ENCODE data around the gene GABRG3.
"Not testable (repeated sequence)": the region's sequence is repeated elsewhere in the genome, so short reads cannot be mapped to it uniquely, and the experiment has no call there.

Gene GABRG3

DNA sequence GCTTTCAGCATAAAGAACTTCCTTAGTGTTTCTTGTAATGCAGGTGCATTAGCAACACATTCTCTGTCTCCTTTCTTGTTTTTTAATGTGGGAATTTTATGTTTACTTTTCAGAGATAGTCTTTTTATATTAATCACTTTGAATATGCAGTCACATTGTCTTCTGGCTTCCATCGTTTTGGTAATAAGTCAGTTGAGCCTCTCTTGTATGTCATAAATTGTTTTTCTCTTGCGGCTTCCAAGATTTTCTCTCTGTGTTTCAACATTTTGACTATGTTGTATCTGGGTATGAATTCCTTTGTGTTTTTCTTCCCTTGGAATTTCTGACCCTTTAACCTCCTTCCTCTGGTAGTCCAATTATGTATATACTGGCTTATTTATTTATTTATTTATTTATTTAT lies 25.3 kb downstream of the GABRG3 start:
- DNase-seq (ENCODE audit: low read depth in 2 of 2) = no peak

DNA sequence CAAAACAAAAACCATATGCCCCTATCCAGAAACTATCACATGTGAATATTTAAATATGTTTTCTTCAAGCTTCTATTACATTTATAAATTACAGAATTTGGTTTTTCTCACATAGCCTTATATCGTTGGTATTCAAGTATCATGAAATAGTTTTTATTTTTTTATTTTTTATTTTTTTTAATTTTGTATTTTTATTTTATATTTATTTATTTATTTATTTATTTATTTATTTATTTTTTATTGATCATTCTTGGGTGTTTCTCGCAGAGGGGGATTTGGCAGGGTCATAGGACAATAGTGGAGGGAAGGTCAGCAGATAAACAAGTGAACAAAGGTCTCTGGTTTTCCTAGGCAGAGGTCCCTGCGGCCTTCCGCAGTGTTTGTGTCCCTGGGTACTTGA lies 32.0 kb downstream of the GABRG3 start:
- DNase-seq (ENCODE audit: low read depth in 2 of 2) = not testable (repeated sequence)

DNA sequence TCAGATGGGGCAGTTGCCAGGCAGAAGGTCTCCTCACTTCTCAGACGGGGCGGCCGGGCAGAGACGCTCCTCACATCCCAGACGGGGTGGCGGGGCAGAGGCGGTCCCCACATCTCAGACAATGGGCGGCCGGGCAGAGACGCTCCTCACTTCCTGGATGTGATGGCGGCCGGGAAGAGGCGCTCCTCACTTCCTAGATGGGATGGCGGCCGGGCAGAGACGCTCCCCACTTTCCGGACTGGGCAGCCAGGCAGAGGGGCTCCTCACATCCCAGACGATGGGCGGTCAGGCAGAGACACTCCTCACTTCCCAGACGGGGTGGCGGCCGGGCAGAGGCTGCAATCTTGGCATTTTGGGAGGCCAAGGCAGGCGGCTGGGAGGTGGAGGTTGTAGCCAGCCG lies 33.2 kb downstream of the GABRG3 start:
- not testable (repeated sequence) for DNase-seq (ENCODE audit: low read depth in 2 of 2)

DNA sequence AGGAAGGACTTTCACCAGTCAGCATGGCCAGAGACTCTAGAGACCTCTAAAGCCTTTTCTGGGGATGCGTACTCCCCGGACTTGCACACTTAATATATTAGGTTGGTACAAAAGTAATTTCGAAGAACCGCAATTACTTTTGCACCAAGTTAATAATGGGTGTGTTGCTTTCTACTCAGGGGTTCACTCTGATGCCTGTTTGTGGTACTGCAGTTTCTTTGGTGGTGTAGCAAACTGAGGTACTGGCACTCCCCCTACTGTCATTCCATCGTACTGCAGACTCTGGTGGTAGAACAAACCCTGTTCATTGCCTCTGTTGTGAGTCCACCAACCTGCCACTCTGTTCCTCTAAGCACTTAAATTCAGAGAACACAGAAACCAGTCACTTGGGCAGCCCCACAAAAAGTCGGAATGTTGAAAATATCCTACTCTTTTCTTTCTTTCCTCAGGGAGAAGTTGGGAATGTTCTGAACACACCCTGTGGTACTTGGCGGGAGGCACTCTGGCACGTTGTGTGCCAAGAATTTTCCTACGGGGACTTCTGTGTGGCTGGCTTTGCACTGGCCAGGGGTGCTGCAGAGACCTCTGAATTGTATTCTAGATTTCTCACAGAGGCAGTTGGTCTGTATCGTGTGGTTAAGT lies 46.3 kb downstream of the GABRG3 start:
- DNase-seq (ENCODE audit: low read depth in 2 of 2) = peak in 1 of 2 donors; percentile 25

DNA sequence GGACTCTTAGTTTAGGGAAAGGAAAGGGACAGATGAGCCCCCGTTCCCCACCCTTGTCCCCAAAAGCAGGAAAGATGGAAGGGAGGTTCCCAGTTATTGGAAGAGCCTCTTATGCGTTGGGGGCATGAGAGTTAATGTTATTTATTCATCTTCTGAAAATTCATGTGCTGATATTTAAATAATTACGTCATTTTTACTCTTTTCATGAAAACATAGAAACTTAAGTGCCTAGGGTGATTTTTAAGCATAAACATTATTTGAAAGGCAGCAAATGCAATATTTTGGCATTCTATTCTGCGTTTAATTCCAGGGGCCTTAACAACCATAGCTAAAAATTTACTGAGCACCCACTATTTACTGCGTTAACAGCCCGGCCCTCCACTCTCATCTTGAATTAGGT lies 48.7 kb downstream of the GABRG3 start:
- no peak for DNase-seq (ENCODE audit: low read depth in 2 of 2)

DNA sequence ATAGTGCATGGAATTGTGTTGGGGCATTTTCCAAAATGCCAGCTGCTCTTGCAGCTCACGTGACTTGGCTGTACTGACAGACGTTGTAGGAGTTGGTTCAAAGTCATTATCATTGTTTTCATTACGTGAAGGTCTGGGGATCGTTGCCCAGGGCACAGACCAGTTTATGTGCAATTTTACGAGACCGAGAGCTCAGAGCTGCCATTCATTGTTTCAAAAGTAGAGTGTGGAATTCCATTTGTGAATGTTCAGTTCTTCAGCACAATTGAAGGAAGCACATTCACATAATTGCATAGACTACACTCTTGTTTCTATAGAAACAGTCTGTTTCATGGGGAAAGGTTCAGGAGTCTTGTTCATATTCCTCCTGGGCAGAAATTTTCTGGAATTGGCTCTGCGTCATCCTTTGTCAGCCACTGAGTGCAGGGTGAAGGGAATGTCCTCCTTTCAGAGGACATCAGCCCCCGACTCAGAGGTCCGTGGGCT lies 54.5 kb downstream of the GABRG3 start:
- no peak for DNase-seq (ENCODE audit: low read depth in 2 of 2)

DNA sequence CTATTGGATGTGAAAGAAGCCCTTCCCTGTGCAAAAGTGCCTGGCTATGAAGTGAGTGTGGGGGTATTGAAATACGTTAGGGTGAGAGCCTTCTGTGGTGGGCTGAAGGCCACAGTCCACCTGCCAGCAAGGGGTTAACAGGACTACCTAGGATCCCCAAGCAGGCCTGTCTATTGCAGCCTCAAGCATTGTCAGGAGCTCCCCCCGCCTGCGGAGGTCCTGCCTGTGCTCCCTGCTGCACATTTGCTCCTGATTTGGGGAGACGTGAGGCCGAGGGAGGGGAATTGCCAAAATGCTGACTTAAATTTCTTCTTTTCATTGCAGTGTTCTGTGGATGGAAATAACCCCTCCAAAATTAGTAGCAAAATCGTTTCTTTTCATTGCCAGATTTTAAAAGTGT lies 56.2 kb downstream of the GABRG3 start:
- no peak for DNase-seq (ENCODE audit: low read depth in 2 of 2)

DNA sequence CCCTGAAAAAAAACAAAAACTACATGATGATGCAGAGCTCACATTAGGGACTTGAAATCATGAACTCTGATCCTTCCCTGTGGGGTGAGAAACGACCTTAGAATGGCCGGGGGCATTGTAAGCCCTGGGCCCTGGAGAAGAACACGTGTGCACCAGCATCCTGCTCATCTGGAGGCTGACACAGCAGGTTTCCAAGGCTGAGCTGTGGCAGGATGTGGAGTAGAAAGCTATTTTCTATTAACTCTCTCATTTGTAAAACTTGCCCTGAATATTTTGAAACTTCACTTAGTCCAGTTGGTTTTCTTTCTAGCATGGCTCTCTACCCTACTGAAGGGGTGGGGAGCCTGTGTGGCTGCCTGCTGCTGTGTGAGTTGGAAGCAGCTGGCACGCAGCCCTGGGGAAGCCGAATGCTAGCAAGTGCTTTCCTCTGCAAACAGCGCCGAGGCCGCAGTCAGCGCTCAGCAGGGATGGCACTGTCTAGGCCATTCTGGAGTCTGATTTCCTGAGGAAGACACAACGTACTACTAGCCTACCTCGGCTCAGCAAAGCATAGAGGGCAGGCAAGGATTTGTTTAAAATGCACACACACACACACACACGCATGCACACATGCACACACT lies 58.0 kb downstream of the GABRG3 start:
- DNase-seq (ENCODE audit: low read depth in 2 of 2) = no peak

DNA sequence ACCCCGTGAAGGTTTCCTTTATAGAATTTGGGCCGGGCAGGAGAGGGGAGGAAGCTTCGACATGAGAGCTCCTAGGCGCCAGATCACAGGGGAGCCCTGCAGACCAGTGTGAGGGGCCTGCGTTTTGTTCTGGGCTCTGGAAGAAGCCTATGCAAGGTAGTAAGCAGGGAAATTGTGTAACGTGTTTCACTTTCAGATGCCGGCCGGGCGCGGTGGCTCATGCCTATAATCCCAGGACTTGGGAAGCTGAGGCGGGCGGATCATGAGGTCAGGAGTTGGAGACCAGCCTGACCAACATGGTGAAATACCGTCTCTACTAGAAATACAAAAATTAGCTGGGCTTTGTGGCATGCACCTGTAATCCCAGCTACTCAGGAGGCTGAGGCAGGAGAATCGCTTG lies 65.2 kb downstream of the GABRG3 start:
- DNase-seq (ENCODE audit: low read depth in 2 of 2) = no peak

DNA sequence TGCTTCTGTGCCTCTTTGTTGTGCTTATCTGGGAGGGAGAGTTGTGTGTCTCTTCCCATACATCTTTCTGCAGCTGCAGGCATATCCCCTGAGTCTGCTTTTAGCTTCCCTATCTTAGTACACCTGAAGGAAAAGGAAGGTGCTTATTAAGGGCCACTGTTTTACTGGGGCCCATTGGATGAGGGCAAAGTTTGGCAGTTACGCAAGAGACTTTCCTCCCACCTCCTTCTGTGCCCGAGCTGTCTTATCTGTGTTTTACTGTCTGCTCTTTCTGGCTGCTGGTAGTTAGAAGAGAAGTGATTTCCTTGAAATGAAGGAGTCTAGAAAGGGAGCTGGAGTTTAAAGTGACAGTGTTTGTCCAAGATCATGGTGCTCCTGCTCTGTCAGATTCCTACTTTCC lies 66.5 kb downstream of the GABRG3 start:
- no peak for DNase-seq (ENCODE audit: low read depth in 2 of 2)

DNA sequence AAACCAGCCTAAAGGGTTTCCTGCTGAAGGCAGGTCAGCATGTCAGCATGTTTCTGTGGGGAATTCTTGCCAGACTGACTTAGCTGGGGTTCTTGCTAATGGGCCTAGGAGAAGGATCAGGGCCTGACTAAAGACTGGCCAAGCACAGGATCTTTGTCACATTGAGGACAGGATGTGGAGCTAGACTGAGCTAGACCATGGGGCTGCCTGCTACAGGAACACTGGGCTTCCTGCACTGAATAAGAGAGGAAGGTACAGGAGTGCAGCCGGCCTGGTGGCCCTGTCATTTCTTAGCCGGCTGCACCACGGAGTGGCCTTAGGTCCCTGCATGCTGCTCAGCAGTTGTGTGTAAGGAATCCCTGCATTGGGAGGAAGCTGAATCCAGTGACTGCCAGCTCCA lies 68.2 kb downstream of the GABRG3 start:
- no peak for DNase-seq (ENCODE audit: low read depth in 2 of 2)

DNA sequence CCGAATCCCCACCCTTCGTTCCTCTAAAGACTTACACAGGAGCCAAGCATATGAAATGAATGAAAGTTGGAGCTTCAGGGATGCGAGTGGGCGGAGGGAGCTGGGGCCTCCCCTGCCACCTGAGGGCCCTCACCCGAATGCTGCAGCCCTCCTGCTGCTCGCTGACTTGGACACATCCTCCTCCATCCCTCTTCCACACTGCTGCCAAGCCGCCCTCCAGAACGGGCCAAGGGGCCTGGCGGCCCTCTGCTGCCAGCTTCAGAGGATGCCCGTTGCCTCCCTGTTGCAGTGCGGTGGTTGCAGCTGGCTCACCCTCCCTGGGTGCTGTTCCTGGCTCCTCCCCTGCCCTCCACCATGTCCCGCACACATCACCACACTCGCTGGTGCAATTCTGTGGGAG lies 71.2 kb downstream of the GABRG3 start:
- no peak for DNase-seq (ENCODE audit: low read depth in 2 of 2)

DNA sequence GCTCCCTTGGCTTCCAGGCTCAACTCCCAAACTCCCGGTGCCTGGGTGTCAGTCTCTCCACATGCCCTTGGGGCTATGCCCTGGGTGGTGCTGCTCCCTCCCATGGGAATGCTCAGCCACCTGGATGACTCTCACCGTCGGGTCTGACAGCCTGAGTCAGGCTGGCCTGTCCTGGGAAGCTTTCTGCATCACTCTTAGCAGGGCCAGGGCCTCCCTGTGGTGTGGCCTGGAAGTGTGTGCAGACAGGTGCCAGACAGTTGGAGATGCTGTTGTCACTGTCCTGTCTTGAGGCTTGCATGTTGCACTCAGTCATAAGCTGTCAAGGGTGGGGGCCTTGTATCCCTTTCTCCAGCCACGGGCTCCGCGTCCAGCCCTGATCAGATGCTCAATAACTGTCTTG lies 71.7 kb downstream of the GABRG3 start:
- DNase-seq (ENCODE audit: low read depth in 2 of 2) = no peak

DNA sequence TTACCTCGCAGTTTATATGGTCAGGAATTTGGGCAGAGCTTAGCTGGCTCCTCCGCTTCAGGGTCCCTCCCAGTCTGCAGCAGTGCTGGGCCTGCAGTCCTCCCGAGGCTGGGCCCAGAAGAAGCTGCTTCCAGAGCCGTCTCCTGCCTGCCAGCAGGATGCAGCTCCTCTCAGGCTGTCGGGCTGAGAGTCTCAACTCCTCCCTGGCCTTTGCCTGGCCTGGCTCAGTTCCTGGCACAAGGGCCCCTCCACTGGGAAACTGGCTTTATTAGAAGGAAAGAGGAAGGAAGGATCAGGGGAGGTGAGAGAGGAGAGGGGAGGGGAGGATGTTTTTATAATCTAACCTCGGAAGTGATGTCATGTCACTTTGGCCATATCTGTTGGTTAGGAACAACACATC lies 72.8 kb downstream of the GABRG3 start:
- no peak for DNase-seq (ENCODE audit: low read depth in 2 of 2)

DNA sequence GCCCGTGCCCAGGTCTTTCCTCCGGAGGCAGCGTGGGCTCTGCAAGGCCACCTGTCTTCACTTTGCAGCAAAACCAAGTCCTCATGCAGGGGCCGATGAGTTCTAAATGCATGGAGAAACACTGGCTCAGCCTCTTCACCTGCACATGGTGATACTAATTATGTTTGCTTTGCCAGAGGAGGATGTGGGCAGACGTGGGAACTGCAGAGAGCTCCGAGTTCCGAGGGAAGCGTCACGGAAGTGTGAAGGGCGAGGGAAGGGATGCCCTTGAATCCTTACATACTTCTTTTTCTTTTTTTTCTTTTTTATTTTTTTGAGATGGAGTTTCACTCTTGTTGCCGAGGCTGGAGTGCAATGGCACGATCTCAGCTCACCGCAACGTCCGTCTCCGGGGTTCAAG lies 74.8 kb downstream of the GABRG3 start:
- DNase-seq (ENCODE audit: low read depth in 2 of 2) = no peak

DNA sequence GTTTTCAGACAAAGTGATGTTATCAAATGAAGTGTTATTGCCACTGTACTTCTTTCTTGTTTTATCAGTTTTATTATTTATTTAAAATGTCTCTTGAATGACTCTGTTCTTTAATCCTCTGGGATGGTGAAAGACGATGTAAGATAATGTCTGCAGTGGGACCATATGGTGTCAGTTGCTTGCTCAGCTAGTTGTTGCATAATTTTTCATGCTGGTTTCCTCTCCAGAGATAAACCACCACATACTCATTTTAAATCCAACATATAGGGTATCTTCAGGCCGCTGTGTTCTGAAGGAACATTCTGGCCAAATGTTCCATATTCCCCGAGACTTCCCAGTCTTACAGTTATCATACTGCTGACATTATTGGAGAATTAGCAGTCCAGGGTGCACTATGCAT lies 75.9 kb downstream of the GABRG3 start:
- no peak for DNase-seq (ENCODE audit: low read depth in 2 of 2)

DNA sequence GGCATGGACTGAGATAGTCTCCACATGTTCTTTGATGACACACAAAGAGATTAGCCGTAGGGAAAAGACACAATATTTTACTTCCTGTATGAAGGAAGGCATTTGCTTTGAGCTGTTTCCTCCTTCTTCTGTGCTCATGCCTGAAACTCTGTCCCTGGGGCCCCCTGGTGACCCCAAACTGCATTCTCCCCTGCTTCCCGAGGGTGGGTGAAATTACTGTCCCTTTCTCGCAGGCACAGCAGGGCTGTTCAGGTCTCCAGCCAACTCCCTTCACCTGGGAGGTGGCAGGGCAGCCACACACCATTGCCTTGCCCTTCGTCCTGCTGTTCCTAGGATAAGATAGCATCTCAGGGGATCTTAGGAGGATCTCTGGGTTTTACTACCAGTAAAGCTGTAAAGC lies 79.2 kb downstream of the GABRG3 start:
- DNase-seq (ENCODE audit: low read depth in 2 of 2) = no peak

DNA sequence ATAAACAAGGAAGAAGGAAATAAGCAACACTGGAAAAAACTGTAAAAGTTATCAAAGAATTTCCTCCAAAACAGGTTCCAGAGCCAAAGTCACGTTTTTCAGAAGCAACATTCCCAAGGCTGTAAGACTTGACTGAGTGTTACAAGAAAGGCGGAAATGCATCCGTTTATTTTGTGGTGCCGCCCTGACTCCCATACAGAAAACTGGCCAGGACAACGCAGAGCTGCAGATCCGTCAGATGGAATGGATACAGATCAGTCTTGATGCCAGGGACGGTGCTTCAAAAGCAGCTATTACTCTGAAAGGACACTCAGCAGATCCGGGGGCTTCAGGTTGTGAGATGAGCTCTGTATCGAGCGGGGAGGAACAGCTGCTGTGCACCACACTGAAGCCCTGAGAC lies 83.4 kb downstream of the GABRG3 start:
- DNase-seq (ENCODE audit: low read depth in 2 of 2) = no peak

DNA sequence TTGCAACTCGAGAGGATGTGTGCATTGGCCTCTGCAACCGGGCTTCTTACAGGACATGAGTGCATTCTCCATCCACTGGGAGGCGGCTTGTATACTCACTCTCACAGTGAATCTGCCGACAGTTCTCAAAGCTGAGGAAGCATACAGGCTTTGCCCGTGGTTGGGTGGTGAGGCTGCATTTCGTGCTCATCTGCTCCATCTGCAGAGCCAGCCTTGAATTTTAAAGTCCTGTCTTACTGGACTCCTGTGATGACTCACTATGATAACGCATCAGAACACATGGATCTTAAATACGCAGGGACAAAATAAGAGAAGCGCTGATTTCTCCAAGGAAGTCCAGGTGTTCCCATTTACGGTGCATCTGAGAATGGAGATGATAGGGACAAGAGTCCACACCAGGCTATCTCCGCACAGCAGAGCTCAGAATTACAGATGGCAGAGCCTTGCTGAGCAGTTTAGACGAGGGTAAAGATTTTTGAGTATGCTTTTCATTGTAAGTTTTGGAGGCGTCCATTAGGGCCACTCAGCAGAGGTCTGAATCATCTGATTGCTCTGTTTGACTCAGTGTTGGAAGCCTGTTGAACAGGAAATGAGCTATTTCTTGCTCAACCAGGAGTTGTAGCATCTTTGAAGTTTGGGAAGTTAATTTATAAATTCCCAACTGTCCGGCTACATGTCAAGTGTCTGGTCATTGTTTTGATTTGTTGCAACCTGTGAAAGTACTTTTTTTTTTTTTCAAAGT lies 87.1 kb downstream of the GABRG3 start:
- DNase-seq (ENCODE audit: low read depth in 2 of 2) = no peak

DNA sequence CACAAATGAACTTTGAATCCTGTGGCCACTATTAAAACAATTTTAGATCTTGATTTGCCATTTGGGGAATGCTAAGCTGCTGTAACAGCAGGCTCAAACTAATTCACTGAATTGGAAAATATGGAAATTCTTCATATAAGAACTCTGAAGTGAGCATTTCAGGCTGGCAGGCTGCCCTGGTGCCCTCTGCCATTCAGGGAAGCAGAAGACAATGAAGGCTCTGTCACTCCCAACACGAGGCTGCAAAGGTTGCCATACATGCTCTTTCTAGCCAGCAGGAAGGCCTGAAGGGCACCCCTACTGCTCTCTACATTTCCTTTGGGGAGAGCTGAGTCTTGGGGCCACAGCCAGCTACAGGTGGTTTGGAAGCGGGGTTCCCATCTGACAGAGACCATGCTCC lies 88.0 kb downstream of the GABRG3 start:
- no peak for DNase-seq (ENCODE audit: low read depth in 2 of 2)

DNA sequence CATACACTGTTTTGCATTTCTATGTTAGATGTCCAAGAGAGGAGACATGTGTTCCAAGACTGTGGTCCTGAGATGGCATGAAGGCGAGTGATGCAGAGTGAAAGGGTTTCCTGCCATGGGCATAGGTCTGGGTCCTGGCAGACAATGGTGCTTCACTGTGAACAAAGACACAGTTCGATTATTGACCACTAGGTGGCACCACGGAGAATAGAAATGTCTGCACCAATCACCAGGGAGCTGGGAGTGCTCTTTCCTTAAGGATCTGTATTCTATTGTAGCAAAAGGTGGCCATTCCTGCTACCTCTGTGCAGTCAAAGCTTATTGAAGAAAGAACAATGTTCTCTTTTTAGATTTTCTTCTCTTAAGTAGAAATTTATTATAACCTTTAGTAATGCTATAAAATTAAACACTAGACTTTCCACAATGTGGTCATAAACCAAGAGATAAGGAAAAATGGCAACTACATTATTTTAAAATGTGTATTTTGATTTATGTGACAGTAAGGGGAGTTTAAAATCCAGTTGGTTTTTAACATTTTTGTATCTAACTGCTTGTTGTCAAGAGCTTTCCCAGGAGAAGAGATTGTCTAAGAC lies 88.7 kb downstream of the GABRG3 start:
- peak in 1 of 2 donors; percentile 13 for DNase-seq (ENCODE audit: low read depth in 2 of 2)

DNA sequence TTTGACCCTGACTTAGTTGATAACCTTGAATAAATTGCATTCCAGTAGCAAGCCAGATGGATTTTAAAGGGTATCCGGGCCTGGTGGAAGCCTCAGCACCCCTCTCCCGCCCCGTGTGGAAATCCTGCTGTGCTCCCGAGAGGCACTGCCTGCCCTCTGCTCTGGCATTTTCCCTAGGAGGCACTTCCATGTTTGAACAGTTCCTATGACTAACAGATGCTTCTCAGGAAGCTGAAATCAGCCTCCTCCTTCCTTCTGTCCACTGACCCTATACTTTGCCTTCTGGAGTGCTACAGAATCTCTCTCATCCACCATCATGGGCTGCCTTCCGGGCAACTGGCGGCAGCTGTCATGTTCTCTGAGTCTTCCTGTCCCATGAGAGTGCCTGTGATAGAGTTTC lies 90.8 kb downstream of the GABRG3 start:
- DNase-seq (ENCODE audit: low read depth in 2 of 2) = no peak

DNA sequence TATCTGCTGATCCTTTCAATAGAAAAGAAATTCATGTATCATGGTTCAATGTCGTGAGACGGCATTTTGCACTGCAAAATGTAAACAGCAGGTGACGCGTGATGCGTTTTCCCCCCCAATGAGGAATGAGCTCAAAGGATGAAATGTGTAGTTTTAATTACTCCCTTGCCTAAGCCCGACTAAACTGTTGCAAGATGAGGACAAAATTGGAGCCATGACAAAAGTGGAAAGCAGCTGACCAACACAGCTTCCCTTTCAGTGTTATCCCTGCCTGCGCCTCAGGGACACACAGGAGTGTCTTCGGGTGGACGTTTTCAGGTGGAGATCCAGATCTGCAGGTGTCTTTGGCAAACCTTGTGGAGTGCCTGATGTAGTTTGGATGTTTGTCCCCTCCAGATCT lies 92.0 kb downstream of the GABRG3 start:
- DNase-seq (ENCODE audit: low read depth in 2 of 2) = no peak

Measured in stimulated activated CD8-positive, alpha-beta memory T cell treated with anti-CD3 and anti-CD28 coated beads, Interleukin-2, amount 100 ng/mL, for 48 hours (primary cell).